ENCODE measurements around the gene LPIN2. TPM values are rescaled to one million over a fixed set of nuclear protein-coding genes. Genes with fewer than 3 reads are reported as not detected.

The LPIN2 gene
- total and polyA plus RNA-seq, 2 of the 13 experiments (the other 11 are each of a cell fraction or from before 2014, with no cell fraction given): 46.0 to 119 TPM

- TF ChIP-seq MBD4 (IDR thresholded peaks at IDR 0.05; ENCODE audit: borderline replicate concordance, low read length): no peak; the same call in 1 of the 2 replicates
- TF ChIP-seq NFRKB (IDR thresholded peaks at IDR 0.05): no peak
- TF ChIP-seq ZSCAN31 (CRISPR knock-in tag; IDR thresholded peaks at IDR 0.05; ENCODE audit: low read depth): no peak
- peak; percentile 35; the same call in 1 of the 2 replicates for TF ChIP-seq SIN3B (IDR thresholded peaks at IDR 0.05; ENCODE audit: low read length)
- peak; percentile 100 for TF ChIP-seq MED1 (CRISPR knock-in tag; IDR thresholded peaks at IDR 0.05)
- TF ChIP-seq MIER2 (CRISPR knock-in tag; IDR thresholded peaks at IDR 0.05): peak; percentile 69
- TF ChIP-seq CCAR2 (optimal IDR thresholded peaks at IDR 0.05; ENCODE audit: low read depth, low read length): no peak
- TF ChIP-seq ZNF800 (CRISPR knock-in tag; IDR thresholded peaks at IDR 0.05): 0 out of 2 replicates have a peak, but pooled peaks have one; percentile 22
- no peak for TF ChIP-seq DMTF1 (CRISPR knock-in tag; IDR thresholded peaks at IDR 0.05)
- TF ChIP-seq CERS6 (CRISPR knock-in tag; IDR thresholded peaks at IDR 0.05): no peak
- peak; percentile 96 for TF ChIP-seq BCL6 (CRISPR knock-in tag; IDR thresholded peaks at IDR 0.05)
- TF ChIP-seq PCBP2 (optimal IDR thresholded peaks at IDR 0.05; ENCODE audit: low read depth, low read length, poor library complexity, severe bottlenecking): no peak
- TF ChIP-seq MYPOP (CRISPR knock-in tag; IDR thresholded peaks at IDR 0.05): peak; percentile 51; the same call in 1 of the 2 replicates
- TF ChIP-seq HOXD1 (CRISPR knock-in tag; IDR thresholded peaks at IDR 0.05): peak; percentile 58; the same call in 1 of the 2 replicates
- TF ChIP-seq NCOR1 (IDR thresholded peaks at IDR 0.05; ENCODE audit: borderline replicate concordance, low read length): peak; percentile 59; the same call in 1 of the 2 replicates
- peak; percentile 42 for TF ChIP-seq ASH2L (IDR thresholded peaks at IDR 0.05; ENCODE audit: insufficient read length, low read depth, low read length)
- TF ChIP-seq ZNF597 (CRISPR knock-in tag; IDR thresholded peaks at IDR 0.05): no peak
- TF ChIP-seq TFDP1 (CRISPR knock-in tag; IDR thresholded peaks at IDR 0.05; ENCODE audit: borderline replicate concordance): peak; percentile 75; the same call in 1 of the 2 replicates
- no peak for TF ChIP-seq TOE1 (CRISPR knock-in tag; IDR thresholded peaks at IDR 0.05)
- peak; percentile 69; the same call in 1 of the 2 replicates for TF ChIP-seq NR2F2 (IDR thresholded peaks at IDR 0.05; ENCODE audit: borderline replicate concordance, low read depth)
- TF ChIP-seq KLF12 (CRISPR knock-in tag; IDR thresholded peaks at IDR 0.05; ENCODE audit: borderline replicate concordance): no peak
- peak; percentile 99 for TF ChIP-seq MAFF (IDR thresholded peaks at IDR 0.05; ENCODE audit: low read depth, low read length)
- TF ChIP-seq NCOA2 (CRISPR knock-in tag; IDR thresholded peaks at IDR 0.05): peak; percentile 96
Observed at GRCh38 chr18:3037423-3037915, 24.5 kb upstream of the LPIN2 start (continued).

Measured in HepG2 (cell line).